CD14-positive monocyte (primary cell): ENCODE data around the gene PRSS23. TPM values are rescaled to one million over a fixed set of nuclear protein-coding genes. Genes with fewer than 3 reads are reported as not detected.
A peak's percentile ranks its signal among the peaks of the same experiment; 100 is the strongest.

ENCODE experiments used
- DNase-seq, 3 donors: peaks; one replicate each; pipeline ENCODE4 v3.0.0-alpha.2; 2011 to 2022
- H2AFZ ChIP-seq: 2 replicates; pipeline ENCODE4 v1.6.0; 2012; ENCODE audit warnings: mild to moderate bottlenecking, low read depth, low read length, inconsistent platforms; ENCODE audit not compliant: insufficient read depth, poor library complexity, severe bottlenecking
- H3K27ac ChIP-seq, 2 donors: 1 replicate in 1 of 2; 2 replicates in 1 of 2; pipeline ENCODE4 v1.5.1; 2012 to 2013; ENCODE audit warnings: low read length in 2 of 2, control low read depth in 1 of 2, inconsistent platforms in 1 of 2, low read depth in 1 of 2, mild to moderate bottlenecking in 1 of 2
- H3K27me3 ChIP-seq, 2 donors: one replicate each; pipeline versions ENCODE4 v1.6.0 to v1.6.1; 2011 to 2013; ENCODE audit warnings: low read length in 2 of 2; ENCODE audit not compliant: control insufficient read depth in 2 of 2, insufficient read depth in 2 of 2
- H3K36me3 ChIP-seq, 2 donors: replicated peaks in 1 of 2; 1 replicate in 1 of 2; 2 replicates in 1 of 2; pipeline versions ENCODE4 v1.5.1 to v1.6.1; 2012 to 2013; ENCODE audit warnings: low read length in 2 of 2, control low read depth in 1 of 2, inconsistent platforms in 1 of 2, mild to moderate bottlenecking in 1 of 2; ENCODE audit not compliant: insufficient read depth in 2 of 2, control insufficient read depth in 1 of 2
- H3K4me1 ChIP-seq, 2 donors: 1 replicate in 1 of 2; 2 replicates in 1 of 2; pipeline versions ENCODE4 v1.5.1 to v1.6.1; 2012 to 2013; ENCODE audit warnings: low read length in 2 of 2, control low read depth in 1 of 2, inconsistent platforms in 1 of 2, mild to moderate bottlenecking in 1 of 2, moderate library complexity in 1 of 2; ENCODE audit not compliant: insufficient read depth in 2 of 2, control insufficient read depth in 1 of 2
- H3K4me2 ChIP-seq: replicated peaks from 2 replicates; pipeline ENCODE3; 2012; ENCODE audit warnings: low read length, moderate library complexity, mild to moderate bottlenecking; ENCODE audit not compliant: poor library complexity, severe bottlenecking; ENCODE audit errors: extremely low read depth
- H3K4me3 ChIP-seq, 3 experiments: fragments of 200-600 bp in 1 of 3; sonication (generic) in 1 of 3; replicated peaks in 1 of 3; 1 replicate in 2 of 3; 2 replicates in 1 of 3; pipeline ENCODE4 v1.5.1; 2011 to 2013; ENCODE audit warnings: low read length in 3 of 3, mild to moderate bottlenecking in 3 of 3, control low read depth in 2 of 3, low read depth in 2 of 3, inconsistent platforms in 1 of 3, moderate library complexity in 1 of 3
- H3K79me2 ChIP-seq: 2 replicates; pipeline ENCODE4 v1.6.0; 2012; ENCODE audit warnings: mild to moderate bottlenecking, control low read depth, inconsistent platforms, low read length, moderate library complexity; ENCODE audit not compliant: insufficient read depth
- H3K9ac ChIP-seq: 2 replicates; pipeline ENCODE4 v1.6.0; 2017; ENCODE audit warnings: low read length, mild to moderate bottlenecking; ENCODE audit not compliant: insufficient read depth, poor library complexity, severe bottlenecking
- H3K9me3 ChIP-seq, 2 donors: replicated peaks in 1 of 2; 1 replicate in 1 of 2; 2 replicates in 1 of 2; pipeline versions ENCODE4 v1.5.1 to v1.6.1; 2012 to 2013; ENCODE audit warnings: low read length in 2 of 2, control low read depth in 1 of 2; ENCODE audit not compliant: control insufficient read depth in 1 of 2, insufficient read depth in 1 of 2
- H4K20me1 ChIP-seq: 2 replicates; pipeline ENCODE4 v1.6.0; 2012; ENCODE audit warnings: mild to moderate bottlenecking, low read length, control low read depth, moderate library complexity; ENCODE audit not compliant: insufficient read depth
- H3K27ac Mint-ChIP-seq, 7 donors: one replicate each; pipeline ENCODE4 v1.8.0; 2020; ENCODE audit warnings: mild to moderate bottlenecking in 7 of 7, mixed read lengths in 7 of 7, moderate library complexity in 6 of 7, inconsistent platforms in 2 of 7
- H3K27me3 Mint-ChIP-seq, 3 donors: one replicate each; pipeline ENCODE4 v1.8.0; 2021 to 2022; ENCODE audit warnings: low read depth in 3 of 3, mild to moderate bottlenecking in 3 of 3, mixed read lengths in 3 of 3, moderate library complexity in 3 of 3, inconsistent platforms in 1 of 3
- H3K36me3 Mint-ChIP-seq, 2 donors: one replicate each; pipeline ENCODE4 v1.8.0; 2020; ENCODE audit warnings: mixed read lengths in 2 of 2, inconsistent platforms in 1 of 2, mild to moderate bottlenecking in 1 of 2
- H3K4me1 Mint-ChIP-seq: one replicate; pipeline ENCODE4 v1.8.0; 2020; ENCODE audit warnings: mild to moderate bottlenecking, mixed read lengths
- H3K4me3 Mint-ChIP-seq, 2 donors: one replicate each; pipeline ENCODE4 v1.8.0; 2020; ENCODE audit warnings: mild to moderate bottlenecking in 2 of 2, mixed read lengths in 2 of 2, moderate library complexity in 1 of 2
- H3K9me3 Mint-ChIP-seq, 7 donors: one replicate each; pipeline ENCODE4 v1.8.0; 2020 to 2022; ENCODE audit warnings: mixed read lengths in 7 of 7, mild to moderate bottlenecking in 6 of 7, moderate library complexity in 6 of 7, inconsistent platforms in 2 of 7
- WGBS: methylation state at CpG from one replicate; pipeline ENCODE4 v1.1.5; 2013; ENCODE audit warnings: missing lambda C conversion rate; ENCODE audit not compliant: insufficient coverage; 5-methylcytosine and 5-hydroxymethylcytosine counted together
- intact Hi-C, 2 donors: fragments of 100-400 bp; cut with micrococcal nuclease; formaldehyde crosslinking; loops; one replicate each; pipeline versions ENCODE4 v1.15.0 to v1.15.1; 2023
- polyA plus RNA-seq, 3 donors: library from polyadenylated mRNA; depleted of rRNA in 1 of 3; unstranded in 2 of 3; stranded (reverse) in 1 of 3; fragments of 300-500 nt in 2 of 3; fragments of >200 nt in 1 of 3; fragmentation: Illumina TruSeq in 2 of 3; gene quantifications; 1 replicate in 2 of 3; 2 replicates in 1 of 3; pipeline ENCODE4 v1.2.3, GENCODE V29; 2012 to 2021
- TF ChIP-seq, protein P1 (sequence below): fragments of 200-600 bp; IDR thresholded peaks from one replicate; pipeline ENCODE4 v1.8.0; 2022; ENCODE audit warnings: antibody characterized with exemption, mild to moderate bottlenecking

Gene PRSS23
- polyA plus RNA-seq, 3 donors: 0.08 to 0.19 TPM; not detected in 1

DNA sequence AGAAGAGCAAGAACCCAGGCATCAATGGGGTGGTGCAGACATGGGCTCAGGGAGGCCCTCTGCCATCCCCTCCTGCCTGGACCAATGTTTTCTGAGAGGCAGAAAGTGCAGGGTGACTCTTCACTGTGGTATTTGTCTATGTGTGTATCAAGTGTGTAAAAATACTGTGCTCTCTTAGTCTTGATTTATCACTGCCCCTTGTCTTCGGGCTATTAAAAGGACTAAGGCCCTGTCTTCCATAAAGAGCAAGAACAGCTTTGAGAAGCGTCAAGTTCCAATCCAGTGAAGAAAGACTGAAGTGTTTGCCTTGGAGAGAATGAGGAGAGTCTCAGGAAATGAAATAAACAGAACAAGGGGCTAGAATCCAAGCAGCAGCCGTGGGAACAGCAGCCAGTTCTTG, 14.4 kb downstream of the PRSS23 start:
- Histone ChIP-seq H3K27ac (no peak overlapping the region), H3K36me3 (no peaks in the 10 kb centered on the region), H3K9ac (no peak overlapping the region), H3K4me1 (no peaks in the 10 kb centered on the region), H3K4me2 (no peak overlapping the region), H4K20me1 (no peaks in the 10 kb centered on the region), H3K4me3 (no peak overlapping the region), H2AFZ (no peak overlapping the region), H3K79me2 (no peaks in the 10 kb centered on the region), H3K9me3 (no peaks in the 10 kb centered on the region), H3K27me3 (peaks cover 2 to 4% of the 10 kb centered on the region in 2 donors)
- Mint-ChIP-seq H3K36me3 (no peaks in the 10 kb centered on the region), H3K27me3 (peaks cover 4 to 8% (median 5%) of the 10 kb centered on the region in 3 donors), H3K27ac (peak overlapping the region in 1 of 7 donors; percentile 2), H3K4me1 (peaks cover 2% of the 10 kb centered on the region), H3K9me3 (no peaks in the 10 kb centered on the region), H3K4me3 (no peak overlapping the region)
- WGBS: no CpG with 5 or more reads among the region's 3 CpGs
- TF ChIP-seq, protein P1, sequence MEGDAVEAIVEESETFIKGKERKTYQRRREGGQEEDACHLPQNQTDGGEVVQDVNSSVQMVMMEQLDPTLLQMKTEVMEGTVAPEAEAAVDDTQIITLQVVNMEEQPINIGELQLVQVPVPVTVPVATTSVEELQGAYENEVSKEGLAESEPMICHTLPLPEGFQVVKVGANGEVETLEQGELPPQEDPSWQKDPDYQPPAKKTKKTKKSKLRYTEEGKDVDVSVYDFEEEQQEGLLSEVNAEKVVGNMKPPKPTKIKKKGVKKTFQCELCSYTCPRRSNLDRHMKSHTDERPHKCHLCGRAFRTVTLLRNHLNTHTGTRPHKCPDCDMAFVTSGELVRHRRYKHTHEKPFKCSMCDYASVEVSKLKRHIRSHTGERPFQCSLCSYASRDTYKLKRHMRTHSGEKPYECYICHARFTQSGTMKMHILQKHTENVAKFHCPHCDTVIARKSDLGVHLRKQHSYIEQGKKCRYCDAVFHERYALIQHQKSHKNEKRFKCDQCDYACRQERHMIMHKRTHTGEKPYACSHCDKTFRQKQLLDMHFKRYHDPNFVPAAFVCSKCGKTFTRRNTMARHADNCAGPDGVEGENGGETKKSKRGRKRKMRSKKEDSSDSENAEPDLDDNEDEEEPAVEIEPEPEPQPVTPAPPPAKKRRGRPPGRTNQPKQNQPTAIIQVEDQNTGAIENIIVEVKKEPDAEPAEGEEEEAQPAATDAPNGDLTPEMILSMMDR: no peak
- intact Hi-C loops: loop anchor here in 1 of 2 donors (5.0 kb wide), 1 partner anchor 357 kb away; no protein-coding TSS in a partner anchor
- DNase-seq: no peak

DNA sequence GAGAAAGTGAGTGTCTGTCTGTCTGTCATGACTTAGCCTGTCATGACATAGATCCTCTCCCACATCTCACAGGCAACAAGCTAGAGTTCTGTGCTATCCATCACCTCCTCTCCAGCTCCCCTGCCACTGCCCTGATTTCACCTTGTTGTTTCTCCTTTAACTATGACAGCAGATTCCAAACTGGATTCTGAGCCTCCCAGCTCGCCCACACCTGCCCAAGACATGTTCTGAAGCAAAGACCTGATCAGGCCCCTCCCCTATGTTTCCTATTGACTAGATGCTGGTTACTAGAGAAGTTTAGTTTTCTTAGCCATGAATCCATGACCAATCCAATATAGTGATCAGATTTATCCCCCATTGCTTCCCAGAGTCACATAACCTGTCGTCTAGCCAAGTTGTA, 15.4 kb downstream of the PRSS23 start:
- Histone ChIP-seq H3K27ac (no peak overlapping the region), H3K79me2 (no peaks in the 10 kb centered on the region), H3K36me3 (no peaks in the 10 kb centered on the region), H3K9me3 (no peaks in the 10 kb centered on the region), H4K20me1 (no peaks in the 10 kb centered on the region), H3K4me2 (no peak overlapping the region), H3K9ac (no peak overlapping the region), H3K27me3 (peaks cover 2 to 4% of the 10 kb centered on the region in 2 donors), H3K4me3 (no peak overlapping the region), H2AFZ (no peak overlapping the region), H3K4me1 (no peaks in the 10 kb centered on the region)
- peaks cover 4 to 8% (median 5%) of the 10 kb centered on the region in 3 donors for H3K27me3 Mint-ChIP-seq
- intact Hi-C loops: loop anchor here in 1 of 2 donors (5.0 kb wide), 1 partner anchor 358 kb away; no protein-coding TSS in a partner anchor
- 91% methylated on average over 1 of the region's 2 CpGs for WGBS
- TF ChIP-seq, protein P1: no peak
- no peaks in the 10 kb centered on the region for H3K9me3 Mint-ChIP-seq
- H3K4me3 Mint-ChIP-seq: no peak overlapping the region
- no peak for DNase-seq
- H3K4me1 Mint-ChIP-seq: peaks cover 2% of the 10 kb centered on the region
- no peak overlapping the region for H3K27ac Mint-ChIP-seq
- no peaks in the 10 kb centered on the region for H3K36me3 Mint-ChIP-seq
